ENCODE data around the gene NR2C2. TPM values are rescaled to one million over a fixed set of nuclear protein-coding genes. Genes with fewer than 3 reads are reported as not detected.

Gene NR2C2
- total and polyA plus RNA-seq, 9 donors = 11.4 to 56.7 (median 42.4) TPM

GRCh38 chr3:14967285-14967684 is 19.9 kb downstream of the NR2C2 start:
- DNase-seq = no peak
- H3K27ac ChIP-seq = no peak overlapping the region
- intact Hi-C loops (cut with DNase I) = no loop called here
- peaks cover 3% of the 10 kb centered on the region for H3K4me1 ChIP-seq (ENCODE audit: insufficient read depth)
- no peaks in the 10 kb centered on the region for H3K27me3 ChIP-seq
- H3K9me3 ChIP-seq = no peaks in the 10 kb centered on the region
- TF ChIP-seq POLR2A (IDR thresholded peaks at IDR 0.05) (no peak), CTCF (IDR thresholded peaks at IDR 0.05) (no peak), EP300 (IDR thresholded peaks at IDR 0.05) (no peak)
- H3K36me3 ChIP-seq = no peaks in the 10 kb centered on the region
- H3K4me3 ChIP-seq = no peak overlapping the region
- WGBS, 3 donors = 57 to 82% (median 82%) methylated on average over 1 of the region's 1 CpG

- H3K4me1 ChIP-seq (ENCODE audit: insufficient read depth) = peaks cover 3% of the 10 kb centered on the region
- peak overlapping the region in 1 of 2 donors; percentile 34 for H3K27ac ChIP-seq
- no peaks in the 10 kb centered on the region for H3K27me3 ChIP-seq
- no peaks in the 10 kb centered on the region for H3K36me3 ChIP-seq
- no peak for TF ChIP-seq EP300 (IDR thresholded peaks at IDR 0.05)
- TF ChIP-seq CTCF (IDR thresholded peaks at IDR 0.05) = no peak
- no peak for TF ChIP-seq POLR2A (IDR thresholded peaks at IDR 0.05)
- H3K9me3 ChIP-seq = no peaks in the 10 kb centered on the region
- no peak for DNase-seq
- intact Hi-C loops (cut with DNase I) = no loop called here
- no peak overlapping the region for H3K4me3 ChIP-seq
- WGBS, 3 donors = 9 to 45% (median 9%) methylated on average over 1 of the region's 1 CpG
Measured at GRCh38 chr3:14969671-14970070, 22.3 kb downstream of the NR2C2 start.

- Histone ChIP-seq H3K9me3 (no peaks in the 10 kb centered on the region), H3K4me1 (ENCODE audit: insufficient read depth) (peaks cover 7% of the 10 kb centered on the region), H3K27ac (no peak overlapping the region), H3K27me3 (no peaks in the 10 kb centered on the region), H3K4me3 (no peak overlapping the region), H3K36me3 (no peaks in the 10 kb centered on the region)
- WGBS, 3 donors = 6 to 8% (median 8%) methylated on average over 1 of the region's 1 CpG
- no peak for DNase-seq
- TF ChIP-seq CTCF (IDR thresholded peaks at IDR 0.05) = no peak
- TF ChIP-seq POLR2A (IDR thresholded peaks at IDR 0.05) = no peak
- TF ChIP-seq EP300 (IDR thresholded peaks at IDR 0.05) = no peak
- intact Hi-C loops (cut with DNase I) = no loop called here
Measured at GRCh38 chr3:14976317-14976716, 28.9 kb downstream of the NR2C2 start.

- Histone ChIP-seq H3K4me1 (ENCODE audit: insufficient read depth) (peaks cover 7% of the 10 kb centered on the region), H3K9me3 (no peaks in the 10 kb centered on the region), H3K27me3 (no peaks in the 10 kb centered on the region), H3K27ac (no peak overlapping the region), H3K4me3 (no peak overlapping the region), H3K36me3 (no peaks in the 10 kb centered on the region)
- intact Hi-C loops (cut with DNase I) = no loop called here
- WGBS, 3 donors = 87 to 95% (median 93%) methylated on average over 4 of the region's 4 CpGs
- TF ChIP-seq POLR2A (IDR thresholded peaks at IDR 0.05) (no peak), CTCF (IDR thresholded peaks at IDR 0.05) (no peak), EP300 (IDR thresholded peaks at IDR 0.05) (no peak)
- DNase-seq = no peak
Measured at GRCh38 chr3:14980689-14981088, 33.3 kb downstream of the NR2C2 start.

All from ovary (tissue), 9 donors.